HEK293 (cell line): ENCODE measurements around the gene BAHD1.

Source experiments
- CTCF ChIA-PET: fragments of 350-600 bp; formaldehyde crosslinking; extraction: SDS; loops from one replicate; lab custom pipeline; 2021; ENCODE audit warnings: antibody characterized with exemption; lab: Yijun Ruan, JAX
- POLR2A ChIA-PET: fragments of 300-600 bp; formaldehyde crosslinking; extraction: SDS; loops from one replicate; lab custom pipeline; 2020; ENCODE audit warnings: antibody characterized with exemption, inconsistent platforms; lab: Yijun Ruan, JAX
- H3K27ac ChIP-seq: fragments of 200-500 bp; sonication (Bioruptor generic); 2 replicates; pipeline ENCODE4 v1.5.1; 2014; ENCODE audit warnings: low read depth, low read length, control low read depth, inconsistent platforms; ENCODE audit errors: extremely low read depth
- H3K36me3 ChIP-seq, 2 experiments: fragments of 200-500 bp in 1 of 2; sonication (Bioruptor generic) in 1 of 2; 1 replicate in 1 of 2; 2 replicates in 1 of 2; pipeline ENCODE4 v1.5.1; 2014 to 2017; ENCODE audit warnings: inconsistent platforms in 2 of 2, low read length in 2 of 2; ENCODE audit not compliant: control insufficient read depth in 2 of 2, insufficient read depth in 1 of 2
- H3K4me1 ChIP-seq: fragments of 200-500 bp; sonication (Bioruptor generic); 2 replicates; pipeline ENCODE4 v1.5.1; 2014; ENCODE audit warnings: mild to moderate bottlenecking, low read length, inconsistent platforms; ENCODE audit not compliant: control insufficient read depth, insufficient read depth
- H3K4me3 ChIP-seq: 2 replicates; pipeline ENCODE4 v1.5.1; 2011; ENCODE audit warnings: low read depth, mild to moderate bottlenecking, control low read depth, low read length, moderate library complexity
- H3K9me3 ChIP-seq: fragments of 200-500 bp; sonication (Bioruptor generic); 2 replicates; pipeline ENCODE4 v1.5.1; 2014; ENCODE audit warnings: low read depth, low read length, inconsistent platforms; ENCODE audit not compliant: control insufficient read depth, insufficient read depth
- AEBP2 ChIP-seq: fragments of 450-650 bp; formaldehyde crosslinking; IDR thresholded peaks from 2 replicates; pipeline ENCODE4 v1.5.1; 2016; ENCODE audit warnings: missing biosample characterization, missing genetic modification characterization, borderline replicate concordance
- ATF2 ChIP-seq: fragments of 450-650 bp; formaldehyde crosslinking; IDR thresholded peaks from 2 replicates; pipeline ENCODE4 v1.5.1; 2016; ENCODE audit warnings: missing biosample characterization, missing genetic modification characterization, low read depth
- GLIS1 ChIP-seq: fragments of 450-650 bp; formaldehyde crosslinking; IDR thresholded peaks from 2 replicates; pipeline ENCODE4 v1.5.1; 2016; ENCODE audit warnings: missing biosample characterization, missing genetic modification characterization
- GLIS2 ChIP-seq: fragments of 450-650 bp; formaldehyde crosslinking; IDR thresholded peaks from 2 replicates; pipeline ENCODE4 v1.5.1; 2016; ENCODE audit warnings: missing biosample characterization, missing genetic modification characterization
- HOXC10 ChIP-seq: sonication (generic); formaldehyde crosslinking; IDR thresholded peaks from 2 replicates; pipeline ENCODE4 v1.8.1; 2023; ENCODE audit warnings: mild to moderate bottlenecking, missing genetic modification reagents
- KLF1 ChIP-seq: fragments of 450-650 bp; formaldehyde crosslinking; IDR thresholded peaks from 2 replicates; pipeline ENCODE4 v1.5.1; 2016; ENCODE audit warnings: missing biosample characterization, missing genetic modification characterization
- KLF16 ChIP-seq: fragments of 450-650 bp; formaldehyde crosslinking; IDR thresholded peaks from 2 replicates; pipeline ENCODE4 v1.5.1; 2017; ENCODE audit warnings: missing biosample characterization, missing genetic modification characterization
- KLF17 ChIP-seq: fragments of 450-650 bp; formaldehyde crosslinking; IDR thresholded peaks from 2 replicates; pipeline ENCODE4 v1.5.1; 2016; ENCODE audit warnings: missing biosample characterization, missing genetic modification characterization
- SP3 ChIP-seq: fragments of 450-650 bp; formaldehyde crosslinking; IDR thresholded peaks from 2 replicates; pipeline ENCODE4 v1.5.1; 2016; ENCODE audit warnings: missing biosample characterization, missing genetic modification characterization
- ZNF221 ChIP-seq: fragments of 450-650 bp; formaldehyde crosslinking; IDR thresholded peaks from 2 replicates; pipeline ENCODE4 v1.5.1; 2017; ENCODE audit warnings: missing biosample characterization, missing genetic modification characterization, borderline replicate concordance
- ZNF223 ChIP-seq: fragments of 450-650 bp; formaldehyde crosslinking; IDR thresholded peaks from 2 replicates; pipeline ENCODE4 v1.5.1; 2016; ENCODE audit warnings: missing biosample characterization, missing genetic modification characterization
- ZNF26 ChIP-seq: fragments of 450-650 bp; formaldehyde crosslinking; IDR thresholded peaks from 2 replicates; pipeline ENCODE4 v1.5.1; 2016; ENCODE audit warnings: missing biosample characterization, missing genetic modification characterization
- ZNF362 ChIP-seq: fragments of 450-650 bp; formaldehyde crosslinking; IDR thresholded peaks from 2 replicates; pipeline ENCODE4 v1.5.1; 2016; ENCODE audit warnings: missing biosample characterization, missing genetic modification characterization
- ZNF549 ChIP-seq: fragments of 450-650 bp; IDR thresholded peaks from 2 replicates; pipeline ENCODE4 v1.5.1; 2018; ENCODE audit warnings: missing biosample characterization, missing genetic modification characterization, mild to moderate bottlenecking, inconsistent platforms, moderate library complexity
- ZNF555 ChIP-seq: fragments of 450-650 bp; formaldehyde crosslinking; conservative IDR thresholded peaks from 2 replicates; pipeline ENCODE4 v1.5.1; 2017; ENCODE audit warnings: missing biosample characterization, mild to moderate bottlenecking, missing genetic modification characterization, inconsistent platforms
- ZNF571 ChIP-seq: fragments of 450-650 bp; formaldehyde crosslinking; IDR thresholded peaks from 2 replicates; pipeline ENCODE4 v1.5.0; 2017; ENCODE audit warnings: missing biosample characterization, missing genetic modification characterization
- ZNF623 ChIP-seq: fragments of 450-650 bp; formaldehyde crosslinking; IDR thresholded peaks from 2 replicates; pipeline ENCODE4 v1.5.1; 2016; ENCODE audit warnings: missing biosample characterization, missing genetic modification characterization
- ZSCAN16 ChIP-seq: fragments of 450-650 bp; formaldehyde crosslinking; IDR thresholded peaks from 2 replicates; pipeline ENCODE4 v1.5.1; 2016; ENCODE audit warnings: missing biosample characterization, missing genetic modification characterization

BAHD1 gene

GRCh38 chr15:40461958-40462357 is 21.2 kb downstream of the BAHD1 start:
- ChIA-PET CTCF (interaction anchor here (0.5 to 0.8 kb wide), 2 partner anchors 16 to 437 kb away, joined by 3 read pairs; no protein-coding TSS in a partner anchor), POLR2A (no interaction called here)
- H3K36me3 ChIP-seq, result peaks cover 0 to 68% of the 10 kb centered on the region in 2 experiments; a peak in 2 of 3 replicates

GRCh38 chr15:40463279-40463678 is 22.5 kb downstream of the BAHD1 start:
- Histone ChIP-seq H3K4me3 (no peak overlapping the region), H3K9me3 (no peaks in the 10 kb centered on the region), H3K36me3 (peaks cover 0 to 73% of the 10 kb centered on the region in 2 experiments; a peak in 2 of 3 replicates), H3K27ac (no peak overlapping the region), H3K4me1 (no peaks in the 10 kb centered on the region)
- CTCF ChIA-PET, result interaction anchor here (1.7 kb wide), 1 partner anchor 119 kb away, joined by 4 read pairs; no protein-coding TSS in a partner anchor
- TF ChIP-seq ZNF549 (no peak), ZNF221 (no peak), KLF16 (tag by site-specific recombination) (no peak), ZNF623 (tag by site-specific recombination) (no peak), HOXC10 (CRISPR knock-in tag) (no peak), AEBP2 (tag by site-specific recombination) (no peak), ATF2 (tag by site-specific recombination) (no peak), ZNF362 (tag by site-specific recombination) (no peak), GLIS1 (no peak), KLF1 (tag by site-specific recombination) (no peak)
- TF ChIP-seq, all 188 proteins: peak for 0
- POLR2A ChIA-PET, result no interaction called here

More at GRCh38 chr15:40461958-40462357, 21.2 kb downstream of the BAHD1 start:
- Histone ChIP-seq H3K27ac (no peak overlapping the region), H3K9me3 (no peaks in the 10 kb centered on the region), H3K4me1 (no peaks in the 10 kb centered on the region), H3K4me3 (no peak overlapping the region)
- TF ChIP-seq AEBP2 (tag by site-specific recombination) (no peak), KLF17 (tag by site-specific recombination) (no peak), SP3 (no peak), ZNF571 (no peak), ZNF26 (no peak), ZNF221 (no peak), GLIS2 (no peak), ZNF223 (tag by site-specific recombination) (no peak), ZSCAN16 (tag by site-specific recombination) (no peak), ZNF555 (tag by site-specific recombination) (no peak)
